HepG2 (cell line): ENCODE measurements around the gene DMPK. TPM values are rescaled to one million over a fixed set of nuclear protein-coding genes. Genes with fewer than 3 reads are reported as not detected.

Source experiments
- ARNTL ChIP-seq: sonication (generic); formaldehyde crosslinking; IDR thresholded peaks from 2 replicates; pipeline ENCODE4 v1.4.0; 2020; ENCODE audit warnings: mild to moderate bottlenecking, missing genetic modification reagents
- CREM ChIP-seq, 2 experiments: sonication (generic) in 1 of 2; formaldehyde crosslinking in 1 of 2; IDR thresholded peaks; 2 replicates each; pipeline versions ENCODE4 v1.4.0 to v1.6.1; 2016 to 2020; ENCODE audit warnings: antibody characterized with exemption in 1 of 2, mild to moderate bottlenecking in 1 of 2, missing genetic modification reagents in 1 of 2
- DRAP1 ChIP-seq: IDR thresholded peaks from 2 replicates; pipeline ENCODE4 v1.6.1; 2016; ENCODE audit warnings: missing genetic modification reagents, missing compliant biosample characterization
- HOXD1 ChIP-seq: sonication (generic); formaldehyde crosslinking; IDR thresholded peaks from 2 replicates; pipeline ENCODE4 v1.5.0; 2020; ENCODE audit warnings: missing genetic modification reagents
- NR2C2 ChIP-seq: sonication (generic); formaldehyde crosslinking; IDR thresholded peaks from 2 replicates; pipeline ENCODE4 v1.4.0; 2020; ENCODE audit warnings: missing genetic modification reagents, mild to moderate bottlenecking, moderate library complexity, borderline replicate concordance
- PAXIP1 ChIP-seq: sonication (generic); formaldehyde crosslinking; conservative IDR thresholded peaks from 2 replicates; pipeline ENCODE4 v1.4.0; 2020; ENCODE audit warnings: mild to moderate bottlenecking, missing genetic modification reagents, moderate library complexity
- PHF8 ChIP-seq: sonication (generic); formaldehyde crosslinking; IDR thresholded peaks from 2 replicates; pipeline ENCODE4 v1.5.0; 2020; ENCODE audit warnings: missing genetic modification reagents
- REL ChIP-seq: sonication (generic); formaldehyde crosslinking; conservative IDR thresholded peaks from 2 replicates; pipeline ENCODE4 v1.8.0; 2022; ENCODE audit warnings: mild to moderate bottlenecking, missing genetic modification reagents, moderate library complexity
- SIX4 ChIP-seq: sonication (generic); formaldehyde crosslinking; IDR thresholded peaks from 2 replicates; pipeline ENCODE4 v1.4.0; 2020; ENCODE audit warnings: missing genetic modification reagents
- SOX6 ChIP-seq, 2 experiments: fragments of 450-650 bp in 1 of 2; sonication (generic) in 1 of 2; formaldehyde crosslinking in 1 of 2; IDR thresholded peaks; 2 replicates each; pipeline versions ENCODE4 v1.4.0 to v1.6.1; 2017 to 2020; ENCODE audit warnings: antibody characterized with exemption in 1 of 2, mild to moderate bottlenecking in 1 of 2, missing genetic modification reagents in 1 of 2
- STAT5B ChIP-seq: sonication (generic); formaldehyde crosslinking; IDR thresholded peaks from 2 replicates; pipeline ENCODE4 v1.4.0; 2020; ENCODE audit warnings: missing genetic modification reagents
- TARDBP ChIP-seq: sonication (generic); formaldehyde crosslinking; IDR thresholded peaks from 2 replicates; pipeline ENCODE4 v1.8.0; 2022; ENCODE audit warnings: mild to moderate bottlenecking, missing genetic modification reagents
- ZNF34 ChIP-seq: sonication (generic); formaldehyde crosslinking; IDR thresholded peaks from 2 replicates; pipeline ENCODE4 v1.4.0; 2020; ENCODE audit warnings: mild to moderate bottlenecking, missing genetic modification reagents, borderline replicate concordance
- ZNF574 ChIP-seq: sonication (generic); formaldehyde crosslinking; IDR thresholded peaks from 2 replicates; pipeline ENCODE4 v1.4.0; 2020; ENCODE audit warnings: missing genetic modification reagents
- ZNF607 ChIP-seq: sonication (generic); formaldehyde crosslinking; IDR thresholded peaks from 2 replicates; pipeline ENCODE4 v1.5.1; 2020; ENCODE audit warnings: missing genetic modification reagents, mild to moderate bottlenecking, borderline replicate concordance
- ZNF749 ChIP-seq: sonication (generic); formaldehyde crosslinking; IDR thresholded peaks from 2 replicates; pipeline ENCODE4 v1.8.0; 2022; ENCODE audit warnings: mild to moderate bottlenecking, missing genetic modification reagents, moderate library complexity, borderline replicate concordance
- ZNF782 ChIP-seq: sonication (generic); formaldehyde crosslinking; IDR thresholded peaks from 2 replicates; pipeline ENCODE4 v1.4.0; 2020; ENCODE audit warnings: missing genetic modification reagents, mild to moderate bottlenecking, borderline replicate concordance
- polyA plus RNA-seq, 8 experiments: library from polyadenylated mRNA; depleted of rRNA in 3 of 8; stranded (reverse) in 7 of 8; unstranded in 1 of 8; fragments of >200 nt; fragmentation: Illumina TruSeq in 4 of 8; extraction: Trizol in 4 of 8; gene quantifications; 2 replicates each; pipeline versions ENCODE4 v1.2.1 to v1.2.3, GENCODE V29; 2011 to 2016; ENCODE audit warnings: low read depth in 4 of 8, missing spikeins in 1 of 8, mixed read lengths in 1 of 8; ENCODE audit not compliant: insufficient read depth in 1 of 8
- total RNA-seq, 5 experiments: library from RNA; depleted of rRNA; stranded (reverse); fragments of >200 nt; fragmentation: Illumina TruSeq; extraction: Trizol; gene quantifications; 2 replicates each; pipeline ENCODE4 v1.2.3, GENCODE V29; 2016; ENCODE audit warnings: low read depth in 1 of 5
- TF ChIP-seq, protein P1 (sequence below): sonication (generic); formaldehyde crosslinking; IDR thresholded peaks from 2 replicates; pipeline ENCODE4 v1.4.0; 2020; ENCODE audit warnings: missing genetic modification reagents, mild to moderate bottlenecking, borderline replicate concordance

Gene DMPK
- total and polyA plus RNA-seq, 2 of the 13 experiments (the other 11 are each of a cell fraction or from before 2014, with no cell fraction given) = 5.3 to 8.8 TPM

- peak; percentile 64 for TF ChIP-seq PAXIP1 (CRISPR knock-in tag)
- peak; percentile 82 for TF ChIP-seq TARDBP (CRISPR knock-in tag)
- peak; percentile 44; the same call in 1 of the 2 replicates for TF ChIP-seq PHF8 (CRISPR knock-in tag)
- no peak for TF ChIP-seq SOX6 (IDR thresholded peaks at IDR 0.05)
- TF ChIP-seq SOX6 (CRISPR knock-in tag; IDR thresholded peaks at IDR 0.05) = peak; percentile 74
- TF ChIP-seq DRAP1 (CRISPR knock-in tag) = peak; percentile 66; the same call in 1 of the 2 replicates
- TF ChIP-seq ZNF782 = 0 out of 2 replicates have a peak, but pooled peaks have one; percentile 49
- no peak for TF ChIP-seq ZNF749
- TF ChIP-seq NR2C2 (CRISPR knock-in tag) = peak; percentile 95
- TF ChIP-seq, protein P1, sequence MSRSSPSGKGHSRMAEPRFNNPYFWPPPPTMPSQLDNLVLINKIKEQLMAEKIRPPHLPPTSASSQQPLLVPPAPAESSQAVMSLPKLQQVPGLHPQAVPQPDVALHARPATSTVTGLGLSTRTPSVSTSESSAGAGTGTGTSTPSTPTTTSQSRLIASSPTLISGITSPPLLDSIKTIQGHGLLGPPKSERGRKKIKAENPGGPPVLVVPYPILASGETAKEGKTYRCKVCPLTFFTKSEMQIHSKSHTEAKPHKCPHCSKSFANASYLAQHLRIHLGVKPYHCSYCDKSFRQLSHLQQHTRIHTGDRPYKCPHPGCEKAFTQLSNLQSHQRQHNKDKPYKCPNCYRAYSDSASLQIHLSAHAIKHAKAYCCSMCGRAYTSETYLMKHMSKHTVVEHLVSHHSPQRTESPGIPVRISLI (CRISPR knock-in tag) = peak; percentile 42; the same call in 1 of the 2 replicates
- TF ChIP-seq SIX4 (CRISPR knock-in tag) = no peak
- TF ChIP-seq ZNF607 (CRISPR knock-in tag) = peak; percentile 10; the same call in 1 of the 2 replicates
- 0 out of 2 replicates have a peak, but pooled peaks have one; percentile 48 for TF ChIP-seq REL (CRISPR knock-in tag)
- peak; percentile 72 for TF ChIP-seq ARNTL
- TF ChIP-seq HOXD1 (CRISPR knock-in tag) = peak; percentile 0; the same call in 1 of the 2 replicates
- TF ChIP-seq STAT5B = no peak
- TF ChIP-seq ZNF574 (CRISPR knock-in tag) = peak; percentile 94
- TF ChIP-seq CREM (IDR thresholded peaks at IDR 0.05) = peak; percentile 97
- no peak for TF ChIP-seq CREM (CRISPR knock-in tag; IDR thresholded peaks at IDR 0.05)
- 0 out of 2 replicates have a peak, but pooled peaks have one; percentile 51 for TF ChIP-seq ZNF34 (CRISPR knock-in tag)
Measured at GRCh38 chr19:45730368-45731288, 51.7 kb downstream of the DMPK start, which contains the start of gene FBXO46 (continued).
